Measurements from ENCODE around the gene IL32.

Gene IL32

DNA sequence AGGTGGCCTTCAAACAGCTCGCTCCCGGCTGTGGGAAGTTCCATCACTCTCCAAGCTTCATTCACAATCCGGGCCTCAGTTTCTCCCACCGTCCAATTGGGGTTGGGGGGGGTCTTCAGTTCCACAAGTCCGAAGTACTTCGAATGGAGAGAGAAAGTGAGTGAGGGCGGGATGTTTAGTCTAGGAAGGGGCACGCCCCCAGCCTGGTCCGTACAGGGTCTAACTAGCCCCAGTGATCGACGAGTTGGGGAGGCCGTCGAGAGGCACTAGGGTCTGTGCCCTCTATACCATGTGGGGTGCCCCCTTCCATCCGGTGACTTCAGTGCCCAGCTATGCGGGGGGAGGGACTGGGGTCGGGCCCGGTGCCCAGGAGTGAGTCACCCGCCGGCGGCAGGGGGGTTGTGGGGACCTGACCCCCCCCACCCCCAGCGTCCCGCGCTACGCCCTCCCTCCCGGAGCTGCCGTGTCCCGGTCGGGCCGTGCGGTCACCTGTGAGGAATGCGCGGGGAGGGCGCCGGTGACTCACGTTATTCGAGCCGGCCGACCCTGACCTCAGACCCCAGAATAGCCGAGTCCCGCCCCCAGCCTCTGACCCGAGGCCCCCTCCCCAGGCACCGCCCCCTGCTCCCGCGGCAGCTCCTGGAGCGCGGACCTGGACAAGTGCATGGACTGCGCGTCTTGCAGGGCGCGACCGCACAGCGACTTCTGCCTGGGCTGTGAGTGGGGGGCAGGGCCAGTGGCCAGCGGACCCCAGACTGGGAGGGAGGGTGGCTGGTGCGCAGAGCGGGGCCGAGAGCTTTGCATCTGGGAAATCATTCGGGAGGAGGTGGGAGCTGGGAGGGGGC is 44.6 kb upstream of the IL32 start:
- DNase-seq (ENCODE audit: low read depth), result no peak
- TF ChIP-seq, protein P1, sequence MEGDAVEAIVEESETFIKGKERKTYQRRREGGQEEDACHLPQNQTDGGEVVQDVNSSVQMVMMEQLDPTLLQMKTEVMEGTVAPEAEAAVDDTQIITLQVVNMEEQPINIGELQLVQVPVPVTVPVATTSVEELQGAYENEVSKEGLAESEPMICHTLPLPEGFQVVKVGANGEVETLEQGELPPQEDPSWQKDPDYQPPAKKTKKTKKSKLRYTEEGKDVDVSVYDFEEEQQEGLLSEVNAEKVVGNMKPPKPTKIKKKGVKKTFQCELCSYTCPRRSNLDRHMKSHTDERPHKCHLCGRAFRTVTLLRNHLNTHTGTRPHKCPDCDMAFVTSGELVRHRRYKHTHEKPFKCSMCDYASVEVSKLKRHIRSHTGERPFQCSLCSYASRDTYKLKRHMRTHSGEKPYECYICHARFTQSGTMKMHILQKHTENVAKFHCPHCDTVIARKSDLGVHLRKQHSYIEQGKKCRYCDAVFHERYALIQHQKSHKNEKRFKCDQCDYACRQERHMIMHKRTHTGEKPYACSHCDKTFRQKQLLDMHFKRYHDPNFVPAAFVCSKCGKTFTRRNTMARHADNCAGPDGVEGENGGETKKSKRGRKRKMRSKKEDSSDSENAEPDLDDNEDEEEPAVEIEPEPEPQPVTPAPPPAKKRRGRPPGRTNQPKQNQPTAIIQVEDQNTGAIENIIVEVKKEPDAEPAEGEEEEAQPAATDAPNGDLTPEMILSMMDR (IDR thresholded peaks at IDR 0.05; ENCODE audit: control insufficient read depth, extremely low read depth, insufficient read depth), result no peak
- peak overlapping the region; percentile 66 for H3K4me3 ChIP-seq (ENCODE audit: low read depth, low read length)

DNA sequence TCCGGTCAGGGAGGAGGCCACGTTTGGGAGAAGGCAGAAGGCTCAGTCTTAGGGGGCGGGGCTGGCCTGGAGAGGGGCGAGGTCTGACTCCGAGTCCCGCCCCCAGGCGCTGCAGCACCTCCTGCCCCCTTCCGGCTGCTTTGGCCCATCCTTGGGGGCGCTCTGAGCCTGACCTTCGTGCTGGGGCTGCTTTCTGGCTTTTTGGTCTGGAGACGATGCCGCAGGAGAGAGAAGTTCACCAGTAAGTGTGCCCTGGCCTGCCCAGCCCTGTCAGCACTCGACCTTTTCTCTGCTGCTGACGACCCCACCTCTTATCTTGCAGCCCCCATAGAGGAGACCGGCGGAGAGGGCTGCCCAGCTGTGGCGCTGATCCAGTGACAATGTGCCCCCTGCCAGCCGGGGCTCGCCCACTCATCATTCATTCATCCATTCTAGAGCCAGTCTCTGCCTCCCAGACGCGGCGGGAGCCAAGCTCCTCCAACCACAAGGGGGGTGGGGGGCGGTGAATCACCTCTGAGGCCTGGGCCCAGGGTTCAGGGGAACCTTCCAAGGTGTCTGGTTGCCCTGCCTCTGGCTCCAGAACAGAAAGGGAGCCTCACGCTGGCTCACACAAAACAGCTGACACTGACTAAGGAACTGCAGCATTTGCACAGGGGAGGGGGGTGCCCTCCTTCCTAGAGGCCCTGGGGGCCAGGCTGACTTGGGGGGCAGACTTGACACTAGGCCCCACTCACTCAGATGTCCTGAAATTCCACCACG is 43.8 kb upstream of the IL32 start:
- DNase-seq (ENCODE audit: low read depth), result no peak
- peak overlapping the region; percentile 66 for H3K4me3 ChIP-seq (ENCODE audit: low read depth, low read length)
- TF ChIP-seq, protein P1 (IDR thresholded peaks at IDR 0.05; ENCODE audit: control insufficient read depth, extremely low read depth, insufficient read depth), result peak; percentile 41

DNA sequence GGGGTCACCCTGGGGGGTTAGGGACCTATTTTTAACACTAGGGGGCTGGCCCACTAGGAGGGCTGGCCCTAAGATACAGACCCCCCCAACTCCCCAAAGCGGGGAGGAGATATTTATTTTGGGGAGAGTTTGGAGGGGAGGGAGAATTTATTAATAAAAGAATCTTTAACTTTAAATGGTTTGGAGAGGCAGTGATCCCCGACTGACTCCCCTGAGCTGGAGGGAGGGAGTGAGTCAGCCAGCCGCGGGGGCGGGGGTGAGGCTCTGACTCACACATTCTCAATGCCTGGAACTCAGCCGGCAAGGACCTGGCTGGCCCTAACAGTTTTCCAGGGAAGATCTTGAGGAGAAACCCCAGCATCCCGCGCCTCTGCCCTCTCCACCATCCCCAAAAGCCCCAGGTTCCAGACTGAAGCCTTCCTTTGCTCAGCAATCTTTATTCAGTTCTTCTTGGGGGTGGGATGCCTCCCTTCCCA is 43.2 kb upstream of the IL32 start:
- TF ChIP-seq, protein P1 (IDR thresholded peaks at IDR 0.05; ENCODE audit: control insufficient read depth, extremely low read depth, insufficient read depth), result no peak
- DNase-seq (ENCODE audit: low read depth), result no peak
- H3K4me3 ChIP-seq (ENCODE audit: low read depth, low read length), result no peak overlapping the region

- no peak for DNase-seq (ENCODE audit: low read depth)
- TF ChIP-seq, protein P1 (IDR thresholded peaks at IDR 0.05; ENCODE audit: control insufficient read depth, extremely low read depth, insufficient read depth), result no peak
- H3K4me3 ChIP-seq (ENCODE audit: low read depth, low read length), result peak overlapping the region; percentile 59
Observed at GRCh38 chr16:3022684-3023414, 42.6 kb upstream of the IL32 start.

GRCh38 chr16:3023415-3023668 is 42.1 kb upstream of the IL32 start:
- peak overlapping the region; percentile 59 for H3K4me3 ChIP-seq (ENCODE audit: low read depth, low read length)
- no peak for DNase-seq (ENCODE audit: low read depth)
- TF ChIP-seq, protein P1 (IDR thresholded peaks at IDR 0.05; ENCODE audit: control insufficient read depth, extremely low read depth, insufficient read depth), result no peak

GRCh38 chr16:3023669-3024478 is 41.6 kb upstream of the IL32 start, which contains the start of the genes HCFC1R1 and THOC6:
Gene HCFC1R1, minus strand, starts transcription at chr16:3023942. Its CDS starts 1 bp downstream, at chr16:3023941.
Gene THOC6, plus strand, starts transcription at chr16:3024035. Its CDS starts 292 bp downstream, at chr16:3024327.
- TF ChIP-seq, protein P1 (IDR thresholded peaks at IDR 0.05; ENCODE audit: control insufficient read depth, extremely low read depth, insufficient read depth), result no peak
- peak; percentile 97 for DNase-seq (ENCODE audit: low read depth)
- H3K4me3 ChIP-seq (ENCODE audit: low read depth, low read length), result peak within 1 kb of the TSS; percentile 59
